SK-MEL-5 (cell line): ENCODE measurements around the gene KCNC2. TPM values are rescaled to one million over a fixed set of nuclear protein-coding genes. Genes with fewer than 3 reads are reported as not detected.
A peak's percentile ranks its signal among the peaks of the same experiment; 100 is the strongest.

Experiments used
- DNase-seq: peaks from one replicate; pipeline ENCODE4 v3.0.0-alpha.2; 2016; ENCODE audit warnings: low read depth, low spot score
- in situ Hi-C: cut with HindIII; loops from 2 replicates; pipeline ENCODE4 v1.10.0; 2016; ENCODE audit warnings: low sequenced_read_pairs, high pct_unique_total_duplicates, low pct_unique_long_range_greater_than_20kb
- total RNA-seq: library from RNA; depleted of rRNA; stranded (reverse); fragments of >200 nt; shearing (Covaris generic); gene quantifications from 2 replicates; pipeline ENCODE4 v1.2.3, GENCODE V29; 2014

The KCNC2 gene
- total RNA-seq, 1 experiment from 2014 or later: not detected

DNA sequence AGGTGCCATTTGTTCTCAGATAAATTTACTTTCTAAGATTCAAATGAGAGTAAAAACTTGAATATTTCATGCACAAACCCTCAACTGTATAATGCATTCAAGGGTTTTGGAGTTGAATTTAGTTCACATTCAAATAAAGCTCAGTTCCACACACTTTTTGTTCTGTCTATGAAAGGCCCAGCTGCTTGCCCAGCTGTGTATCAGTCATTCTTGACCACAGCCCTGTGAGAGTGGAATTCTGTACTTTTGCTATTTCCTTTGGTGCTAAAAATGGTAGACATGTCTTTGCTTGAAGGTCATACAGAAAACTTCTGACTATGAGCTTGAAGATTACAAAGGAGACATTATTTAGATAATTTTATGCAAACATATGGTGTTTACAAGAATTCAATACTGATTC lies 110.4 kb downstream of the KCNC2 start:
- in situ Hi-C loops: no loop called here
- DNase-seq: peak; percentile 4

- DNase-seq: no peak
- in situ Hi-C loops: no loop called here
These were observed 112.6 kb downstream of the KCNC2 start for GRCh38 chr12:75097003-75097402.

DNA sequence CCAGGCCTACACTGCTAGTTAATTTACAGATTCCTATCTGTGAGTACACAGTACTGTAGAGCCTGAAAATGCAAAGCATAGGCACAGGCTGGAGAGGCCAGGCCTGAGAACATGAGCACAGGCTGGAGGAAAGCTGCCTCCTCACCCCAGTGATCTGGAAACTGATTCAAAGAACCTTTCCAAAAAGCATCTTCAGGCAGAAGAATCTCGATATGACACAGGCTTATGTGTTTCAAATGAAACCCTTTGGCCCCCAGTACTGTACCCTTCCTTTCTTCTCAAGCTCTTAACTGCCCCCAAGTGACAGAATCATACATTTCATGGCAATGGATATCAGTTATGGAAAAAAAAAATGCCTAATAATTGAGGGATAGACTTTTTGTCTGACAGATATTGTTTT lies 122.0 kb downstream of the KCNC2 start:
- DNase-seq: peak; percentile 58
- in situ Hi-C loops: no loop called here

GRCh38 chr12:75086091-75087038 lies 123.3 kb downstream of the KCNC2 start:
- in situ Hi-C loops: no loop called here
- no peak for DNase-seq

- DNase-seq: no peak
- in situ Hi-C loops: no loop called here
These were observed 128.3 kb downstream of the KCNC2 start for GRCh38 chr12:75081305-75081704.

GRCh38 chr12:75080582-75080981 lies 129.1 kb downstream of the KCNC2 start:
- in situ Hi-C loops: no loop called here
- DNase-seq: no peak

GRCh38 chr12:75065482-75065881 lies 144.2 kb downstream of the KCNC2 start:
- no peak for DNase-seq
- in situ Hi-C loops: no loop called here

DNA sequence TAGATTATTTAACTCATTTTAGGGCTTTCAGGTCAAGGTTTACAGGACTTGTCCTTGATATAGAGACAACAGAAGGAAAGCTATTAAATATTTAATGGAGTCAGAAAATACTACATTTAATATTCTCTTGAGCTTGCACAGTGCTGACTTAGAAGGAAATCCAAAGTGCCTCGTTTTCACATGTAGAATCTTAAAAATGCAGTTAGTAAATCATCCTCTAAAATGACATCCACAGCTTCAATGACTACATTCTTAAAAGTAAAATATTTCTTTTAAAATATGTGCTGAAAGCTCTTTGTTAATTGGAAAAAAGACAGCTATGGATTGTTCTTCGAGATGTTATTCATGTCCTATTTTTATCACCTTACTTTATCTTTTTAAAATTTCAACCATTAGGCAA lies 146.9 kb downstream of the KCNC2 start:
- in situ Hi-C loops: no loop called here

GRCh38 chr12:75058228-75058627 lies 151.4 kb downstream of the KCNC2 start:
- in situ Hi-C loops: no loop called here
- no peak for DNase-seq

More for the DNA sequence above, 146.9 kb downstream of the KCNC2 start:
- DNase-seq: no peak

DNA sequence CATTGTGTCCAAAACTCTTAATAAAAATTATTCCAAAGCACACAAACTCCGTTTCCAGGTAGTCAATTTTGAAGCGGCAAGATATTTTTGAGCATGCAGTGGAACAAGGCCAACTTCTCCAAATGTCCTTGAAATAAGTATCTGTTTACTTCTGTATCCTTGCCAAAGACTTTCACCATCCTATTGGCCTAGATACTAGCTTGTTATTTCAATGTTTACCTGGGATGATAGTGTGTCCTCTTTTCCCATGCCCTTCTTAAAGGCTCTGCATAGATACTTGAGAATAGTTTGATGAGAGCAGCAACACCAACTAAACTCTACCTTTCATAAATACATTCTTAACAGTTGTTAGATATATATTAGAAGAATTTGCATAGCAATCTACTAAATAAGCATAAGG lies 160.9 kb downstream of the KCNC2 start:
- in situ Hi-C loops: no loop called here
- DNase-seq: no peak

- in situ Hi-C loops: no loop called here
- DNase-seq: no peak
These were observed 161.6 kb downstream of the KCNC2 start for GRCh38 chr12:75047885-75048525.

DNA sequence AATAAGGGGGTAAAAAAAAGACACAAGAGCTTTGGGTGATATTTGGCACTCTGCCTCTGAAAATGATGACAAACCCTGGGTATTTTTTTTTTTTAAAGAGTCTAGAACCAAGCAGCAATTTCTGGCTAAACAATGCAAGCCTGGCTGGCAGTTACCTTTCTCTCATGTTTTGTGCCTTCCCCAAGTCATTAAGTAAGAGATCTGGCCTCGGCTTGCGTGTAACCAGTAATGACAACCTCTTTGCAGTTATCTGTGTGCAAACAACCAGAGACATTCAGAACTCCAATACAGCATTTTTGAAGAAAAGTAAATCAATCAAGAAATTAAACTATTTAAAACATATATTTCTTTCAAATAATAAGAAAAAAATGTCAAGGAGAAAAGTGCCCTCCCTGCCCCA lies 167.5 kb downstream of the KCNC2 start:
- no peak for DNase-seq
- in situ Hi-C loops: no loop called here

DNA sequence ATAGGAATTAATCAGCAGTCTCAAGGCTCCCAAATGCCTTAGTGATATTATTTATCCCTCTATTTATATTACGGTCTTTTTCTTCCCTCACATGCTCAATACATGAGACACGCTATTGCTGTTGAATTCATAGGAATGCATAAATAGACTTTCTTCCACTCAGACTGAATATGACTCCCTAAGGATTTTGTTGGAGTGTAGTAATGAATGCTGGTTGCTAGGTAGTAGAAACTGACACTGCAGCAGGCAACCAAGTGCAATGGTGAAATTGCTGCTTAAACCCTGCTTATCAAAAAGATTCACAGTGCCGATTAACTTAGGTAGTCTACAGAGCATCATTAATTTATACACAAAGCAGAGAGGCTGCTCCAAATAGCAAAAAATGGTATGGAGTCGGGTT lies 168.2 kb downstream of the KCNC2 start:
- in situ Hi-C loops: no loop called here
- no peak for DNase-seq

DNA sequence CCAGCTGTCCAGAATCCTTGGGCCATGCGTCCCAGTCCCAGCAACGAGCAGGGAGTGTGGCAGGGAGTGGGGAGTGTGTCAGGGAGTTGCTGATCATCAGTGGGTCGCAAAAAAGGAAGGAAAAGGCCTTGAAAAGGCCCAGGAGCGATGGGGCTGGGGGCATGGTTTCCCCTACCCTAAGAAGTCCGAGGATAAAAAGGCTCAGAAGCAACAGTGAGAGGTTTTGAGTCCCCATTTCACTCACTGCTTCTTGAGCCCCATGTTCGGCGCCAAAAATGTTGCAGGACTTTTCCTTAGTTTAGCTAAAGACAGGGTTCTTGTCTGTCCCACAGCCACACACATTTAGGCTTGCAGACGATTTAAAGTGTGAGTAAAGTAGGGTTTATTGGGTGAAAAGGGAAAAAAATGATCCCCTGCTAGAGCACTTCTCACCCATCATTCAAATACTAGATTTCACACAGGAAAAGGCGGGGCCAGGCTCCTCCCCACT lies 189.5 kb downstream of the KCNC2 start:
- no peak for DNase-seq
- in situ Hi-C loops: no loop called here

GRCh38 chr12:75011120-75011519 lies 198.5 kb downstream of the KCNC2 start:
- DNase-seq: no peak
- in situ Hi-C loops: no loop called here

DNA sequence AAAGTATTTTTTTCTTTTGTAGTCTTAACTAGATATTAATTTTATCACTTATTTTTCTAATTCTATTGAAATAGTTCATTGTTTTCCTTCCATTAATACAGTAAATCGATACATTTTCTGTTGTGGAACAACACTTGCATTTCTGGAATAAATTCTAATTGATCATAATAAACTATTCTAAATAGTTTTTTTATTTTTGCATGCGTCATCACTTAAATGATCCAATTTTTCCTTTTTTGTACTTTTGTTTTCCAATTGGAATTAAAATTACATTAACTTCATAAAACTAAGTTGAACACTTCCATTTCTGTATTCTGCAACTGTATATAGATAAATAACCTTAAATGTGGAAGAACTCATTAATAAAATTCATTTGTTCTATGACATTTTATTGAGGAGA lies 202.5 kb downstream of the KCNC2 start:
- DNase-seq: no peak
- in situ Hi-C loops: no loop called here

GRCh38 chr12:75000120-75000519 lies 209.5 kb downstream of the KCNC2 start:
- in situ Hi-C loops: no loop called here
- no peak for DNase-seq

- no peak for DNase-seq
- in situ Hi-C loops: no loop called here
These were observed 210.2 kb downstream of the KCNC2 start for GRCh38 chr12:74999474-74999873.
